Measurements from ENCODE around the gene TEF. TPM values are rescaled to one million over a fixed set of nuclear protein-coding genes. Genes with fewer than 3 reads are reported as not detected.
"Not testable (repeated sequence)": the region's sequence is repeated elsewhere in the genome, so short reads cannot be mapped to it uniquely, and the experiment has no call there.

TEF gene
- total RNA-seq, 6 experiments from 2014 or later, result 7.4 to 10.6 (median 9.4) TPM

DNA sequence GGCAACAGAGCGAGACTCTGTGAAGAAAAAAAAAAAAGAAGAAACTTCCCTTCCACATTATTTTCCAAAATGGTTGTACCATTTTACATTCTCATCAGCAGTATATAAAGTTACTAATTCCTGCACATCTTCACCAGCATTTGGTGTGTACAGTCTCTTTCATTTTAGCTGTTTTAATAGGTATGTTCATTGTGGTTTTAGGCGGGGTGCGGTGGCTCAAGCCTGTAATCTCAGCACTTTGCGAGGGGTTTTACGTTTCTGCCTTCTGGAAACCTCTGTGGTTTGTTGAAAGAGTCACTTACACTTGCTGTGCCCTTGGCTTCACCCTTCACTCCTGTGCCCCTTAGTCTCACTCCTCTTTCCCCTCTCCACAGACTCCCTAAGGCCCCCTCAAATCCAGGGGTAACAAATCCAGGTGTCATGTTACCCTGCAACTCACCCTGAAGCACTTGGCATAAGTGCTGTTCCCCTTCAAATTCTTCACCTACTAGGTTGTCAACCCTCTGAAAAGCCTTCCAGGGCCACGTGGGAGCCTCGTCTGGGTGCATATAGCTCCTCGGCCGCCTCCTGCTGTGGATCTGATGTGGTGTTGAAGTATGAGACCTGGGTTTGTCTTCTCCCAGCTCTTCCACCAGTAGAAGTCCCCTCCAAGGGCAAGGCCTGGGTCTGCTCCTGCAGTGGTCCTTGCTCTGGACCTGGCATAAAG is 44.1 kb downstream of the TEF start:
- no peaks in the 10 kb centered on the region for H3K9me3 Mint-ChIP-seq
- H3K4me3 Mint-ChIP-seq, result no peak overlapping the region
- no peaks in the 10 kb centered on the region for H3K27me3 Mint-ChIP-seq (ENCODE audit: insufficient read depth)
- TF ChIP-seq, protein P1, sequence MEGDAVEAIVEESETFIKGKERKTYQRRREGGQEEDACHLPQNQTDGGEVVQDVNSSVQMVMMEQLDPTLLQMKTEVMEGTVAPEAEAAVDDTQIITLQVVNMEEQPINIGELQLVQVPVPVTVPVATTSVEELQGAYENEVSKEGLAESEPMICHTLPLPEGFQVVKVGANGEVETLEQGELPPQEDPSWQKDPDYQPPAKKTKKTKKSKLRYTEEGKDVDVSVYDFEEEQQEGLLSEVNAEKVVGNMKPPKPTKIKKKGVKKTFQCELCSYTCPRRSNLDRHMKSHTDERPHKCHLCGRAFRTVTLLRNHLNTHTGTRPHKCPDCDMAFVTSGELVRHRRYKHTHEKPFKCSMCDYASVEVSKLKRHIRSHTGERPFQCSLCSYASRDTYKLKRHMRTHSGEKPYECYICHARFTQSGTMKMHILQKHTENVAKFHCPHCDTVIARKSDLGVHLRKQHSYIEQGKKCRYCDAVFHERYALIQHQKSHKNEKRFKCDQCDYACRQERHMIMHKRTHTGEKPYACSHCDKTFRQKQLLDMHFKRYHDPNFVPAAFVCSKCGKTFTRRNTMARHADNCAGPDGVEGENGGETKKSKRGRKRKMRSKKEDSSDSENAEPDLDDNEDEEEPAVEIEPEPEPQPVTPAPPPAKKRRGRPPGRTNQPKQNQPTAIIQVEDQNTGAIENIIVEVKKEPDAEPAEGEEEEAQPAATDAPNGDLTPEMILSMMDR (IDR thresholded peaks at IDR 0.05), result no peak
- no peak for DNase-seq
- H3K36me3 Mint-ChIP-seq (ENCODE audit: low read depth), result no peaks in the 10 kb centered on the region; the same call in 1 of the 2 replicates
- H3K27ac Mint-ChIP-seq, result no peak overlapping the region
- no peaks in the 10 kb centered on the region for H3K4me1 Mint-ChIP-seq (ENCODE audit: low read depth)

DNA sequence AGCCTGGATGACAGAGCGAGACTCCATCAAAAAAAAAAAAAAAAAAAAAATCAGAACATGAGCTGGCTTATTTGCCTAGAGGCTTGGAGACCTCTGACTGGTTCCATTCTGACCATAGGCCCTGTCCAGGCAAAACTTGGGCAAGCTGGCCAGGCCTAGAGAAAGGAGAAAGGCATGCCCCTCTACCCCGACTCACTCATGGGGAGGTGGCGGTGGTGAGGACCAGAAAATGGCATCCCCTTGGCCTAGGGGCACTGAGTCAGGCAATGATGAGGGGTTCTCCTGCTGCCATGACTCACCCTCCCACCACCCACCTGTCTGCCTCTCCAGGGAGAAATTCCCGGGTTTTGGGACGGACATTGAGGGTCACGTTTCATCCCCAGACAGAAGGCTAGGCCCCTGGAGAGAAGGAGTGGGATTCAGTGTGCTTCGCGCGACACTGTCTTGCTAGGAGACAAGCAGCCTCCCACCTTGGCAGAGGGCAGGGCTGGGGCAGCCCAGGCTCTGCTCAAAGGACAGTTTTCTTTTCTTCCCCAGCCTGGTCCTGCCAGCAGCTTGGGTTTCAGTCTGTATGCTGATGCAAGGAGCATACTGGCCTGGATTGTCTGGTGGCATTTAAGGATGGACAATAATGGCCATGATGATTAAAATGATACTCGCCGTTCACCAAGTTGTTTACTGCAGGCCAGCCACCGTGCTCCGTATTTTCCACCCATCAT is 47.6 kb downstream of the TEF start:
- Mint-ChIP-seq H3K4me3 (no peak overlapping the region), H3K27me3 (ENCODE audit: insufficient read depth) (peaks cover 2% of the 10 kb centered on the region; the same call in 1 of the 2 replicates), H3K4me1 (ENCODE audit: low read depth) (no peaks in the 10 kb centered on the region), H3K9me3 (no peaks in the 10 kb centered on the region), H3K27ac (no peak overlapping the region), H3K36me3 (ENCODE audit: low read depth) (peaks cover 13% of the 10 kb centered on the region)
- no peak for DNase-seq
- TF ChIP-seq, protein P1 (IDR thresholded peaks at IDR 0.05), result no peak

DNA sequence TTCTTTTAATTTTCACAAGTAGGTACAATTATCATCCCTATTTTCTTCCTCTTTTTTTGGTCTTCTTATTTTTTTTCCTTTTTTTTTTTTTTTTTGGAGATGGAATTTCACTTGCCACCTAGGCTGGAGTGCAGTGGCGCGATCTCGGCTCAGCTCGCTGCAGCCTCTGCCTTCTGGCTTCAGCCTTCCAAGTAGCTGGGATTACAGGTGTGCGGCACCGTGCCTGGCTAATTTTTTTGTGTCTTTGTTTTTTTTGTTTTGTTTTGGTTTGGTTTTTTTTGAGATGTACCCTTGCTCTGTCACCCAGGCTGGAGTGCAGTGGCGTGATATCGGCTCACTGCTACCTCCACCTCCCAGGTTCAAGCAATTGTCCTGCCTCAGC is 48.2 kb downstream of the TEF start:
- peaks cover 13% of the 10 kb centered on the region for H3K36me3 Mint-ChIP-seq (ENCODE audit: low read depth)
- TF ChIP-seq, protein P1 (IDR thresholded peaks at IDR 0.05), result no peak

DNA sequence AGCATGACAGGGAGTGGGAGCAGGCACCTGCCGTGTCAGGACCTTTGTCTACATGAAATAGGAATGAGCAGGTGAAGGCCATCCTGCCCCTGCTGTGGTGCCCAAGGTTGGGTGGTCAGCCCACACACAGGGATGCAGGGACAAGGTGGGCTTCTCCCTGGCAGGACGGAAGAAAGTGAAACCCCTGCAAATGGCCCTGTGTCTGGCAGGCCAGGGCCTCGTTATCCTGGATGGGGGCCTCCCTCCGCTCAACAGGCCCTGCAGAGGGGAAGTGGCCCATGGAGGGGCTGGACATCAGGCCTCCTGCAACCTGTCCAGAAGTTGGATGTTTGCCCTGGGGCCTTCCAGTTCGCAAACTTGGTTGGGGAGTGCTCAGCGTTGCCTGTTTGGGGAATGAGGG is 49.9 kb downstream of the TEF start:
- no peak for DNase-seq
- Mint-ChIP-seq H3K36me3 (ENCODE audit: low read depth) (peaks cover 23% of the 10 kb centered on the region), H3K27ac (no peak overlapping the region), H3K4me1 (ENCODE audit: low read depth) (no peaks in the 10 kb centered on the region), H3K27me3 (ENCODE audit: insufficient read depth) (peaks cover 2% of the 10 kb centered on the region; the same call in 1 of the 2 replicates), H3K9me3 (no peaks in the 10 kb centered on the region), H3K4me3 (no peak overlapping the region; the same call in 1 of the 2 replicates)
- TF ChIP-seq, protein P1 (IDR thresholded peaks at IDR 0.05), result no peak

More for the DNA sequence above, 48.2 kb downstream of the TEF start:
- no peaks in the 10 kb centered on the region for H3K9me3 Mint-ChIP-seq
- no peaks in the 10 kb centered on the region for H3K4me1 Mint-ChIP-seq (ENCODE audit: low read depth)
- no peak overlapping the region for H3K4me3 Mint-ChIP-seq
- DNase-seq, result no peak
- no peak overlapping the region for H3K27ac Mint-ChIP-seq
- peaks cover 2% of the 10 kb centered on the region; the same call in 1 of the 2 replicates for H3K27me3 Mint-ChIP-seq (ENCODE audit: insufficient read depth)

DNA sequence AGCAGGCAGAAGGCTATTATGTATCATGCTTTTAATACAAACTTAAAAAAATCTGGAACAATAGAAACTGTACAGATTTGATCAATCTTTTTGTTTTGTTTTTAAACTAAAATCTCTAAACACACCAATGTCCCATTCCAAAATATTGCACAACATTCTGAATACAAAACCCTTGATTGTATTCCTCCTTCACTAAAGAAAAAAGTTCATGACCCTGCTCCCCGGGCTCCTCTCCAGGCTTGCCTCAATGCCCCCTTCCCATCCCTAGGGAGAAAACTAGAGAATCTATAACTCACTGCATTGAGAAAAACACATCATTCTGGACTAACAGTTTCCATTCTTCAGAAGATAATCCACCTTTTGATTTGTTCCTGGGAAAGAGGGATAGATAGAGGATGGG is 51.7 kb downstream of the TEF start:
- peaks cover 30% of the 10 kb centered on the region for H3K36me3 Mint-ChIP-seq (ENCODE audit: low read depth)
- not testable (repeated sequence) for H3K9me3 Mint-ChIP-seq; H3K27me3 Mint-ChIP-seq (ENCODE audit: insufficient read depth); H3K4me1 Mint-ChIP-seq (ENCODE audit: low read depth); DNase-seq; H3K4me3 Mint-ChIP-seq
- peak overlapping the region; percentile 21; the same call in 1 of the 2 replicates for H3K27ac Mint-ChIP-seq

DNA sequence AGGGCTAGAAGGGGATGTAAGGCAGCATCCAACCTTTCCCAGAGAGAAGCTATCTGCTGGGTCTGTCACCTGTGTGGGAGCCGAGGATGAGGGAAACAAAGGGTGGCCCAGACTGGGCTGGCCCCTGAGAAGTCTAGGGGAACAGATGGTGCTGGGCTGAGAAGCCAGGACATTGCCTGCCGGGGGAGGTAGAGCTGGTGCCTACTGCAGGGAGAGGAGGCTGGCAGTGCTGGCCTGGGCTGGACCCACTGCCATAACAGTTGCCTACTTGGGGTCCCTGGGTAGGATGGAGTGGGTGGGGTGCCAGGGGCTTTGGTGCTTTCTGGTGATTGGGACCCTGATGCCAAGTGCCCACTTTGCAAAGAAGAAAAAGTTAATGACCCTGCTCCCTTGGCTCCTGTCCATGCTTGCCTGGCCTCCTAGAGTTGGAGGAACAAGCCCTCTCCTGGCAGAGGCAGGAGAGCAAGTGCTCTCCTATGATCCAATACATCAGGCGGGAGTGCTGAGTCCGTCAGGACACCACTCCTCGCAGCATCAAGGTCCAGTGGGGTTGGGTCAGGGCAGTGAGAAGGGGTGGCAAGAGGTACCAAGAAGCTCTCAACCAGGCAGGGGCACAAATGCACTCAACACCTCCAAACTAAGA is 52.7 kb downstream of the TEF start:
- not testable (repeated sequence) for H3K4me3 Mint-ChIP-seq; DNase-seq; H3K27me3 Mint-ChIP-seq (ENCODE audit: insufficient read depth); H3K4me1 Mint-ChIP-seq (ENCODE audit: low read depth); H3K9me3 Mint-ChIP-seq
- peaks cover 35% of the 10 kb centered on the region for H3K36me3 Mint-ChIP-seq (ENCODE audit: low read depth)
- H3K27ac Mint-ChIP-seq, result peak overlapping the region; percentile 53; the same call in 1 of the 2 replicates

Data from HFFc6 (cell line).